Measurements from ENCODE around the gene ZNF330.
"Not testable (repeated sequence)": the region's sequence is repeated elsewhere in the genome, so short reads cannot be mapped to it uniquely, and the experiment has no call there.

ZNF330 gene

GRCh38 chr4:141179474-141180373 is 41.0 kb upstream of the ZNF330 start:
- H3K4me1 ChIP-seq (ENCODE audit: control insufficient read depth, low read length), result no peaks in the 10 kb centered on the region
- no peak for TF ChIP-seq CTCF (IDR thresholded peaks at IDR 0.05; ENCODE audit: low read depth, low read length, poor library complexity, severe bottlenecking)
- no peak for TF ChIP-seq EZH2phosphoT487 (IDR thresholded peaks at IDR 0.05; ENCODE audit: borderline replicate concordance, low read length)
- no peaks in the 10 kb centered on the region for H3K36me3 ChIP-seq (ENCODE audit: control insufficient read depth, low read length)
- H3K79me2 ChIP-seq (ENCODE audit: control insufficient read depth, low read length), result no peaks in the 10 kb centered on the region
- H3K4me2 ChIP-seq (ENCODE audit: low read length), result no peak overlapping the region
- no peaks in the 10 kb centered on the region for H3K9me3 ChIP-seq (ENCODE audit: control insufficient read depth, insufficient read depth, low read length)
- H3K27ac ChIP-seq (ENCODE audit: low read depth, low read length), result no peak overlapping the region
- H4K20me1 ChIP-seq (ENCODE audit: control insufficient read depth, insufficient read depth, low read depth, low read length), result no peaks in the 10 kb centered on the region
- no peaks in the 10 kb centered on the region for H3K27me3 ChIP-seq (ENCODE audit: control insufficient read depth, low read length)
- no peaks in the 10 kb centered on the region for H3K9me2 ChIP-seq (replicated peaks; ENCODE audit: control insufficient read depth, low read length)
- H3F3A ChIP-seq (ENCODE audit: control insufficient read depth, insufficient read depth), result no peaks in the 10 kb centered on the region
- no peak overlapping the region for H3K4me3 ChIP-seq (ENCODE audit: low read length)

- H3K27ac ChIP-seq (ENCODE audit: low read depth, low read length), result no peak overlapping the region
- no peaks in the 10 kb centered on the region for H3K9me2 ChIP-seq (replicated peaks; ENCODE audit: control insufficient read depth, low read length)
- no peak overlapping the region for H3K4me3 ChIP-seq (ENCODE audit: low read length)
- no peaks in the 10 kb centered on the region for H3F3A ChIP-seq (ENCODE audit: control insufficient read depth, insufficient read depth)
- H3K9me3 ChIP-seq (ENCODE audit: control insufficient read depth, insufficient read depth, low read length), result no peaks in the 10 kb centered on the region
- no peaks in the 10 kb centered on the region for H4K20me1 ChIP-seq (ENCODE audit: control insufficient read depth, insufficient read depth, low read depth, low read length)
- H3K4me1 ChIP-seq (ENCODE audit: control insufficient read depth, low read length), result no peaks in the 10 kb centered on the region
- no peak overlapping the region for H3K4me2 ChIP-seq (ENCODE audit: low read length)
- no peaks in the 10 kb centered on the region for H3K79me2 ChIP-seq (ENCODE audit: control insufficient read depth, low read length)
- no peaks in the 10 kb centered on the region for H3K27me3 ChIP-seq (ENCODE audit: control insufficient read depth, low read length)
- no peaks in the 10 kb centered on the region for H3K36me3 ChIP-seq (ENCODE audit: control insufficient read depth, low read length)
- TF ChIP-seq EZH2phosphoT487 (IDR thresholded peaks at IDR 0.05; ENCODE audit: borderline replicate concordance, low read length) (no peak), CTCF (IDR thresholded peaks at IDR 0.05; ENCODE audit: low read depth, low read length, poor library complexity, severe bottlenecking) (no peak)
These were observed 39.5 kb upstream of the ZNF330 start for GRCh38 chr4:141180991-141181761.

- H3K4me1 ChIP-seq (ENCODE audit: control insufficient read depth, low read length); H3K27me3 ChIP-seq (ENCODE audit: control insufficient read depth, low read length); H3K36me3 ChIP-seq (ENCODE audit: control insufficient read depth, low read length); H3F3A ChIP-seq (ENCODE audit: control insufficient read depth, insufficient read depth); H4K20me1 ChIP-seq (ENCODE audit: control insufficient read depth, insufficient read depth, low read depth, low read length); H3K27ac ChIP-seq (ENCODE audit: low read depth, low read length); H3K9me3 ChIP-seq (ENCODE audit: control insufficient read depth, insufficient read depth, low read length); H3K4me3 ChIP-seq (ENCODE audit: low read length); H3K79me2 ChIP-seq (ENCODE audit: control insufficient read depth, low read length); H3K9me2 ChIP-seq (replicated peaks; ENCODE audit: control insufficient read depth, low read length); H3K4me2 ChIP-seq (ENCODE audit: low read length): not testable (repeated sequence)
These were observed 37.2 kb upstream of the ZNF330 start for GRCh38 chr4:141183491-141183890.

- no peak overlapping the region for H3K4me2 ChIP-seq (ENCODE audit: low read length)
These were observed 28.1 kb upstream of the ZNF330 start for GRCh38 chr4:141192564-141192963.

More at GRCh38 chr4:141192564-141192963, 28.1 kb upstream of the ZNF330 start:
- no peak overlapping the region for H3K4me3 ChIP-seq (ENCODE audit: low read length)
- no peaks in the 10 kb centered on the region for H3K4me1 ChIP-seq (ENCODE audit: control insufficient read depth, low read length)
- H3K27ac ChIP-seq (ENCODE audit: low read depth, low read length), result no peak overlapping the region
- H3K27me3 ChIP-seq (ENCODE audit: control insufficient read depth, low read length), result no peaks in the 10 kb centered on the region
- H3K36me3 ChIP-seq (ENCODE audit: control insufficient read depth, low read length), result no peaks in the 10 kb centered on the region
- no peaks in the 10 kb centered on the region for H3K9me3 ChIP-seq (ENCODE audit: control insufficient read depth, insufficient read depth, low read length)
- no peaks in the 10 kb centered on the region for H3K79me2 ChIP-seq (ENCODE audit: control insufficient read depth, low read length)
- TF ChIP-seq CTCF (IDR thresholded peaks at IDR 0.05; ENCODE audit: low read depth, low read length, poor library complexity, severe bottlenecking) (no peak), EZH2phosphoT487 (IDR thresholded peaks at IDR 0.05; ENCODE audit: borderline replicate concordance, low read length) (no peak)
- no peaks in the 10 kb centered on the region for H3K9me2 ChIP-seq (replicated peaks; ENCODE audit: control insufficient read depth, low read length)
- H4K20me1 ChIP-seq (ENCODE audit: control insufficient read depth, insufficient read depth, low read depth, low read length), result no peaks in the 10 kb centered on the region
- no peaks in the 10 kb centered on the region for H3F3A ChIP-seq (ENCODE audit: control insufficient read depth, insufficient read depth)

All from DOHH2 (cell line).